ENCODE measurements around the gene STARD13.

Gene STARD13

DNA sequence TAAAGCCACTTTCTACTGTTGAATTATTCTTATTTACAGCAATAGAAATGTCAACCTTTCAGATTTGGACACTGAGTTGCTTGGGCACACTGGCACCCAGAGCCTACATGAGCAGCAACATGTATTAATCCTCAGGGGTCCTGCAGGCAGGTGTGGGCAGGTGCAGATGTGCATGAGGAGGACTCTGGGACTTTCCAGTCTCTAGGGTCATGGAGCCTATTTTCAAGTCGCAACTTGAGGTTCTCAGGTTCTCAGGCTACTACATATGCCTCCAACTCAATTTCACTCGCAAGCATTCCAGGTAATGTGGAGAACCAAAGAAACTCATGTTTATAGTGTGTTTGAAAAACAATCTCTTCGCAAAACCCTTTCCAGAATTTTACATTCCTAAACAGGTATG lies 73.2 kb downstream of the STARD13 start:
- no peak for DNase-seq (ENCODE audit: low spot score)
- H3K27ac ChIP-seq = no peak overlapping the region
- no peak overlapping the region for H3K4me3 ChIP-seq
- TF ChIP-seq, protein P1, sequence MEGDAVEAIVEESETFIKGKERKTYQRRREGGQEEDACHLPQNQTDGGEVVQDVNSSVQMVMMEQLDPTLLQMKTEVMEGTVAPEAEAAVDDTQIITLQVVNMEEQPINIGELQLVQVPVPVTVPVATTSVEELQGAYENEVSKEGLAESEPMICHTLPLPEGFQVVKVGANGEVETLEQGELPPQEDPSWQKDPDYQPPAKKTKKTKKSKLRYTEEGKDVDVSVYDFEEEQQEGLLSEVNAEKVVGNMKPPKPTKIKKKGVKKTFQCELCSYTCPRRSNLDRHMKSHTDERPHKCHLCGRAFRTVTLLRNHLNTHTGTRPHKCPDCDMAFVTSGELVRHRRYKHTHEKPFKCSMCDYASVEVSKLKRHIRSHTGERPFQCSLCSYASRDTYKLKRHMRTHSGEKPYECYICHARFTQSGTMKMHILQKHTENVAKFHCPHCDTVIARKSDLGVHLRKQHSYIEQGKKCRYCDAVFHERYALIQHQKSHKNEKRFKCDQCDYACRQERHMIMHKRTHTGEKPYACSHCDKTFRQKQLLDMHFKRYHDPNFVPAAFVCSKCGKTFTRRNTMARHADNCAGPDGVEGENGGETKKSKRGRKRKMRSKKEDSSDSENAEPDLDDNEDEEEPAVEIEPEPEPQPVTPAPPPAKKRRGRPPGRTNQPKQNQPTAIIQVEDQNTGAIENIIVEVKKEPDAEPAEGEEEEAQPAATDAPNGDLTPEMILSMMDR (IDR thresholded peaks at IDR 0.05) = no peak

DNA sequence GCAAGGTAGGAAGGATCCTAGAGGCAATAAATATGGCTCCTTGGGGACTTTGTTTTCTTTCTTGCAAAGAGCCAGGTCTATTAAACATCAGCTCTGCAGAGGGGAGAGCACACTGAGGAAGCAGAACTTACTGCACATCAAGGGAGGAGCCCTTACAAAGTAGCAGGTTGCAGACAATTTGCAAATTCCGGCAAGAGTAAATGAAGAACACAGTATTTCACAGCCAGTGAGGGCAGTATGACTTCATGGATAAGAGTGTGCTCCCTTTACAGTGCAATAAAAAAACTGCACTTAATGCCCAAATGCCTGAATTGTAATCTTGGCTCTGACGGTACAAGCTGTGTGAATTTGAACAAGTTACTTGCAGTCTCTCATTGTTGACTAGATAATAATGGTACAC lies 75.5 kb downstream of the STARD13 start:
- no peak overlapping the region for H3K27ac ChIP-seq
- TF ChIP-seq, protein P1 (IDR thresholded peaks at IDR 0.05) = no peak
- DNase-seq (ENCODE audit: low spot score) = no peak
- no peak overlapping the region for H3K4me3 ChIP-seq

DNA sequence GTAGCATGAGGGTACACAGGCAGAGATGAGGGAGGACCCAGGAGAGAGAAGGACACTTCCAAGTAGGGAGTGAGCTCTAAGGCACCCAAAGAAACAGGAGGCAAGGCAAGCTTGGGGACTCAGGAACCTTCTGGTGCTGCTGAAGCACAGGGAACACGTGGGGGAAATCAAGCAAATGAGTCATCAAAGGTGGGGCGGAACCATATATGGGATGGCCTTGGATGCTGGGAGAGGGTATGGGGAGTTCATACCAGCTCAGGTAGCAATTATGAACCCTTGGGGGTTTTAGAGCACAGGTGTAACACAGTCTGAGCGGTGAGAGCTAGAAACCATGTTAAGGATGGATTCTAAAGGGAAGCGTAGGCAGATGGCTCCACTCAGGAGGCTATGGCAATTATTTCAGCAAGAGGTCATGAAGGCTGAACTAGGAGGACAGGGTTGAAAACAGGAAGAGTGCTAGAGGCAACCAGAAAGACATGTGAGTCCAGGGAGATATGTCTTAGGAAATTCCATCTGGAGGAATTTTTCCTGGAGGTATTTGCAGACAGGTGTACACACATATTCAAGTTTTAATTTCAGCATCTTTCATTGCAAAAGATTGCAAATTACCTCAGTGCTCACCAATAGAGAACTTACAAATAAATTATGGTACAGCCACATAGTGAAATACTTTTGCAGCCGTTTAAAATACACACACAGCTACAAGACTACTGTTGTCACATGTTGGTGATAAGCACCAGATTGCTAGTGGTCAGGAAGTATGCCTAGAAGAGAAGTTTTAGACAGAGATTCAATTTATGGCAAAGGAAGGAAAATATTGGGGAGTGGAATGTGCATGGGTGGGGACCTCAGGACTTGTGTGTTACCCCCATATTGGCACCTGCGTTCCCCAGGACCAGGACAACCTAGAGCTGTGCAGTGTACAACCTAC lies 77.0 kb downstream of the STARD13 start:
- Histone ChIP-seq H3K27ac (peak overlapping the region in 1 of 2 donors; percentile 88), H3K4me3 (no peak overlapping the region)
- TF ChIP-seq, protein P1 (IDR thresholded peaks at IDR 0.05) = no peak
- no peak for DNase-seq (ENCODE audit: low spot score)

DNA sequence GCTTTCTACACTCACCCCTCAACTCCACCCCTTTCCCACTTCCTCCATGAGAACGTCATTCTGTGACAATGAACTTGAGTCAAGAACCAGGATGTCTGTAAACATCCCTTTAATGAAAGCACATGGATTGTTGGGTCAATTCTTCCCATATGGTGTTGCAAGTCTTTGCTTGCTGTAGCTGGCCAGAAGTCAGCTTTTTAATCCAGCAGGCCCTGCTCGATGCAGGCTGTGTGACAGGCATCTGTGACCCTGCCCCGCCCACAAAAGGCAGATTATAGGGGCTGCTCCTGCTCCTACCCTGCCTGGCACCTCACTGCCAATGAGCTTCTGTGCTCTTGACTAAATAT lies 78.0 kb downstream of the STARD13 start:
- peak overlapping the region; percentile 44 to 88 for H3K27ac ChIP-seq
- TF ChIP-seq, protein P1 (IDR thresholded peaks at IDR 0.05) = no peak
- no peak overlapping the region for H3K4me3 ChIP-seq
- no peak for DNase-seq (ENCODE audit: low spot score)

DNA sequence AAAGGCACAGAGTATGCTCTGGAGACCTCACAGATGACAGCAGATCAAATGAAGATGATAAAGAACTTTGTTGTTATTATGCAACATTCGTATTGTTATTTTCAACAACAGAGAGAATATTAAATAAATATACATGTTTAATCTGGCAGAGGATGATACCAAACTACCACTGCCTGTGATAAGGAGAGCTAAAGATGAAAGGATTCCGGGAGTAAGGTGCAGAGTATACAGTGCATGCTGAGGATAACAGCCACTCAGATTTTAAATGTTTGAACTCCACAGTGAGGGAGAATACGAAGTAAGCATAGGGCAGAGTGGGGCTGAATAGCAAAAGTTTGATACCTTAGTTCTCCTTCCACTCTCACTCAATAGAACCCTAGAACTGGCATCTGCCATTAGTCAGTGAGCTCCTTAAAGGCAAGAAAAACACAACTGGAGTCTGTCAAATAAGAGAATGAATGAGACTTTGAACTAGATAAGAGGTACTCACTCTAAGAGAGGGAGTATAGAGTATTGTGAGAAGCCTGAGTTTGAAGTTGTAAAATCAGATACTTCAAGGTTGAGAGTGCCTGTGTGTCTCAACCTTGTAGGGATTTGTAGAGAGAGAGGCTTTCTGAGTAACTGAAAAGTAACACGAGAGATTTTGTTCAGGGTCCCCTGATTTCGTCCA lies 78.5 kb downstream of the STARD13 start:
- Histone ChIP-seq H3K27ac (peak overlapping the region; percentile 44 to 88), H3K4me3 (no peak overlapping the region)
- DNase-seq (ENCODE audit: low spot score) = no peak
- TF ChIP-seq, protein P1 (IDR thresholded peaks at IDR 0.05) = no peak

DNA sequence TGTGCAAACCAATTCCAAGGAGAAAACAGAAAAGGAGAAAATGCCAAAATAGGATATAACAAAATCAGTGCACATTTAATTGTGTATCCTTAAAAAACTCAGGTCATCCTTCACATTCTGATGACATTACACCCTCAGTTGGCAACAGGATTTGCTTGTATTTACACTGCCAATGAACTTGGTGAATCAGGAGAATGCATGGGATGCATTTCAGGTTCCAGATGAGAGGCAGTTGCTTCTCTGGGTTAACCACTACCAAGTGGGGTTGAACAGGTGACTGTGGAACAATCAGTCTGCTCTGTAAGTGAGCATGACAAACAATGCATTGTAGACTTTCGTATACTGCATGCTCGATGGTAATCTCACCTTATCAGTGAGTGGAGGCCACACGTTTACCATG lies 79.1 kb downstream of the STARD13 start:
- Histone ChIP-seq H3K4me3 (no peak overlapping the region), H3K27ac (peak overlapping the region; percentile 76 to 88)
- no peak for DNase-seq (ENCODE audit: low spot score)
- TF ChIP-seq, protein P1 (IDR thresholded peaks at IDR 0.05) = no peak
